OCI-LY3 (cell line): Measurements from ENCODE around the gene NXF1.
"Not testable (repeated sequence)": the region's sequence is repeated elsewhere in the genome, so short reads cannot be mapped to it uniquely, and the experiment has no call there.

Experiments used
- H2AFZ ChIP-seq: fragments of 200-600, 300-600 bp; shearing (Covaris generic); 2 replicates; pipeline ENCODE4 v1.6.0; 2014; ENCODE audit warnings: antibody characterized with exemption, low read depth, low read length
- H3K27ac ChIP-seq: fragments of 200-600, 300-600 bp; sonication (generic); 2 replicates; pipeline ENCODE4 v1.5.1; 2014; ENCODE audit warnings: mild to moderate bottlenecking, low read length, moderate library complexity, mixed read lengths
- H3K27me3 ChIP-seq: fragments of 200-600, 300-600 bp; sonication (generic); 2 replicates; pipeline ENCODE4 v1.6.1; 2014; ENCODE audit warnings: low read depth, low read length, mixed read lengths
- H3K36me3 ChIP-seq: fragments of 200-600, 300-600 bp; sonication (generic); replicated peaks from 2 replicates; pipeline ENCODE3; 2014; ENCODE audit warnings: low read depth, low read length, mixed read lengths
- H3K4me1 ChIP-seq: fragments of 300-600, 200-600 bp; sonication (generic); 2 replicates; pipeline ENCODE4 v1.6.1; 2014; ENCODE audit warnings: low read length, mixed read lengths
- H3K4me2 ChIP-seq: fragments of 200-600, 300-600 bp; sonication (generic); 2 replicates; pipeline ENCODE4 v1.6.1; 2014; ENCODE audit warnings: low read length, mixed read lengths
- H3K4me3 ChIP-seq: fragments of 300-600, 200-600 bp; sonication (generic); 2 replicates; pipeline ENCODE4 v1.5.1; 2014; ENCODE audit warnings: antibody characterized with exemption, mild to moderate bottlenecking, low read length, moderate library complexity
- H3K79me2 ChIP-seq: fragments of 300-600, 200-600 bp; shearing (Covaris generic); 2 replicates; pipeline ENCODE4 v1.6.1; 2014; ENCODE audit warnings: mild to moderate bottlenecking, low read length, mixed read lengths
- H3K9ac ChIP-seq: fragments of 300-600, 200-600 bp; shearing (Covaris generic); 2 replicates; pipeline ENCODE4 v1.6.0; 2014; ENCODE audit warnings: mild to moderate bottlenecking, low read length, moderate library complexity
- H3K9me3 ChIP-seq: fragments of 200-600, 300-600 bp; shearing (Covaris generic); 2 replicates; pipeline ENCODE4 v1.6.1; 2014; ENCODE audit warnings: low read length, mixed read lengths; ENCODE audit not compliant: insufficient read depth
- H4K20me1 ChIP-seq: fragments of 200-600, 300-600 bp; sonication (generic); 2 replicates; pipeline ENCODE4 v1.6.1; 2016; ENCODE audit warnings: low read length, mixed read lengths; ENCODE audit not compliant: insufficient read depth
- EZH2phosphoT487 ChIP-seq: fragments of 200-600 bp; shearing (Covaris generic); IDR thresholded peaks from 2 replicates; pipeline ENCODE4 v1.6.1; 2018; ENCODE audit warnings: antibody characterized with exemption, mixed run types, low read depth
- TF ChIP-seq, protein P1 (sequence below): fragments of 200-600, 300-600 bp; sonication (generic); IDR thresholded peaks from 2 replicates; pipeline ENCODE4 v1.5.1; 2014; ENCODE audit warnings: antibody characterized with exemption, low read length, low read depth

Gene NXF1

DNA sequence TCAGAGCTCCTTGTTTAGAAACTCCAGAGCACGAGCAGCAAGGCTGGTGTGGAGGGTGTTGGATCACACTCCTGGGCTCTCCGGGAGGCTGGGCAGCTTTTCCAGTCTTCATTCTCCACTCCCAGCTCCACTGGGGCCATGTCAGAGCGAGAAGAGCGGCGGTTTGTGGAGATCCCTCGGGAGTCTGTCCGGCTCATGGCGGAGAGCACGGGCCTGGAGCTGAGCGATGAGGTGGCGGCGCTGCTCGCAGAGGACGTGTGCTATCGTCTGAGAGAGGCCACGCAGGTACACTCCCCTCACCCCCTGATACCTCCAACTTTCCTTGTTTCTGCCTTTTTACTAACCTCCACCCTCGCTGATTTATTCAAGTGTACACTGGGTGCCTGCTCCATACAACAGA lies 29.6 kb downstream of the NXF1 start:
- Histone ChIP-seq H3K9me3 (no peaks in the 10 kb centered on the region), H4K20me1 (no peaks in the 10 kb centered on the region), H3K4me2 (no peak overlapping the region), H3K4me3 (no peak overlapping the region), H3K27me3 (no peaks in the 10 kb centered on the region), H3K4me1 (peaks cover 6% of the 10 kb centered on the region), H2AFZ (no peak overlapping the region), H3K9ac (no peak overlapping the region), H3K36me3 (peaks cover 12% of the 10 kb centered on the region), H3K79me2 (peaks cover 19% of the 10 kb centered on the region), H3K27ac (no peak overlapping the region)
- TF ChIP-seq, protein P1, sequence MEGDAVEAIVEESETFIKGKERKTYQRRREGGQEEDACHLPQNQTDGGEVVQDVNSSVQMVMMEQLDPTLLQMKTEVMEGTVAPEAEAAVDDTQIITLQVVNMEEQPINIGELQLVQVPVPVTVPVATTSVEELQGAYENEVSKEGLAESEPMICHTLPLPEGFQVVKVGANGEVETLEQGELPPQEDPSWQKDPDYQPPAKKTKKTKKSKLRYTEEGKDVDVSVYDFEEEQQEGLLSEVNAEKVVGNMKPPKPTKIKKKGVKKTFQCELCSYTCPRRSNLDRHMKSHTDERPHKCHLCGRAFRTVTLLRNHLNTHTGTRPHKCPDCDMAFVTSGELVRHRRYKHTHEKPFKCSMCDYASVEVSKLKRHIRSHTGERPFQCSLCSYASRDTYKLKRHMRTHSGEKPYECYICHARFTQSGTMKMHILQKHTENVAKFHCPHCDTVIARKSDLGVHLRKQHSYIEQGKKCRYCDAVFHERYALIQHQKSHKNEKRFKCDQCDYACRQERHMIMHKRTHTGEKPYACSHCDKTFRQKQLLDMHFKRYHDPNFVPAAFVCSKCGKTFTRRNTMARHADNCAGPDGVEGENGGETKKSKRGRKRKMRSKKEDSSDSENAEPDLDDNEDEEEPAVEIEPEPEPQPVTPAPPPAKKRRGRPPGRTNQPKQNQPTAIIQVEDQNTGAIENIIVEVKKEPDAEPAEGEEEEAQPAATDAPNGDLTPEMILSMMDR, result no peak
- TF ChIP-seq EZH2phosphoT487, result no peak

DNA sequence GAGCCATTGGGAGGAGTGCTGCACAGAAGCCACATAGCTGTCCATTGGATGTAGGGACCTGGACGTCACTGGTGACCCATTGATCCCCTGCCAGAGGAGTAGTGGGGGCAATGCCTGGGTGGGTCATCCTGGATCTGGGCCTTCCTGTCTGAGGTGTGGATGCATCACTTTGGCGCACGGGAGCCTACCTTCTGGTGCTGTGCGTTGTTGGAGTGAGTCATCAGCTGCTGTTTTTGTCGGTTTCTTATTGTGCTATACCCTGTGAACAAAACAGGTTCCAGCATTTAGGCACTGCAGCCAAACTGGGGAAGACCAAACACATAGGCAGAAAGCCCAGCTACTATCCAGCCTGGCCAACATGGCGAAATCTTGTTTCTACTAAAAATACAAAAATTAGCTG lies 30.8 kb downstream of the NXF1 start:
- H3K36me3 ChIP-seq, result peaks cover 12% of the 10 kb centered on the region
- H3K4me3 ChIP-seq, result no peak overlapping the region
- no peaks in the 10 kb centered on the region for H3K27me3 ChIP-seq
- H4K20me1 ChIP-seq, result no peaks in the 10 kb centered on the region
- no peak overlapping the region for H3K27ac ChIP-seq
- H3K79me2 ChIP-seq, result peaks cover 19% of the 10 kb centered on the region
- H3K4me2 ChIP-seq, result no peak overlapping the region
- TF ChIP-seq, protein P1, result no peak
- TF ChIP-seq EZH2phosphoT487, result no peak
- no peaks in the 10 kb centered on the region for H3K9me3 ChIP-seq
- H3K4me1 ChIP-seq, result peaks cover 15% of the 10 kb centered on the region
- no peak overlapping the region for H2AFZ ChIP-seq
- no peak overlapping the region for H3K9ac ChIP-seq

DNA sequence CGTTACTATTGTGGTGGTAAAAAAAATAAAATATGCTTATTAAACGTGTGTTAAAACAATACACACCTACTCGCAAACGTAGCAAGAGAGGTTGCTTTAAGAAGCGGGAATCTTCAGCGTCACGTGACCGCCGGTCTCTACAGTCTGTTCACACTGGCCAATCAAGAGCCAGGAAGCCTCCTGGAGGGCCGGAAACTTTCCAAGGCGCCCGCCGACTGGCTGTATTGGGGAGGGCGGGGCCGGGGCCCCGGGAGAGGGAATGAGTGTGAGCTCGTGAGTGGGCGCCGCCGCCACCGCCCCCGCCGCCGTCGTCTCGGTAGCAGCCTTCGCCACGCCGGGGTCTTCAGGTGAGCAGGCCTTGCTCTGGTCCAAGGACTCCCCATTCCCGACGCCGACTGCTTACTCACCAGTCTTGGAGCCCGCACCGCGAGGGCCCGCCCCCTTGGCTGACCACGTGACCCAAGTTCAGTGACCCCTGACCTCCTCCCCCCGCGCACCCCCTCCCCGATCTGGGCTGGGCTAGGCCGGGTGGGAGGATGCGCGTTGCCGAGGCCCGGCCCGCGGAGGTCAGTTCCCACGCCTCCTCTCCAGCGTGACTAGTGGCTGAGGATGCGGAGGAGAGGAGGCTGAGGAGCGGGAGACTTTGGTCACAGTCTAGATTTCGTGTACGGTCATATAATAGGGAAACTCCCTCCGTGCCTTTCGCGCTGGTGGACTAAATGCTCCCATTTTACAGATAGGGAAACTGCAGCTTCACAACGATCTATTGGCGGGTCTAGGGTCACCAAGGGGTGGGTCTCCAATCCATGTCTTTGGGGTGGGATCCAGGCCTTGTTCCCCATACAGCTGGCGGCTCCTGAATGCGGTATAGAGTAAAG lies 33.9 kb downstream of the NXF1 start, which contains the start of gene TAF6L:
TAF6L (plus strand) TSS at position 253 of the 878 bp plus-strand sequence. CDS start 4,388 bp downstream, outside the sequence.
- H3K4me1 ChIP-seq, result peaks cover 15% of the 10 kb centered on the region
- peak within 1 kb of the TSS; percentile 85 for H3K9ac ChIP-seq
- peak within 1 kb of the TSS; percentile 91 for H3K4me3 ChIP-seq
- peak within 1 kb of the TSS; percentile 56 for H2AFZ ChIP-seq
- H3K27me3 ChIP-seq, result no peaks in the 10 kb centered on the region
- H3K27ac ChIP-seq, result peak within 1 kb of the TSS; percentile 71
- no peaks in the 10 kb centered on the region for H3K9me3 ChIP-seq
- peaks cover 19% of the 10 kb centered on the region for H3K79me2 ChIP-seq
- peaks cover 13% of the 10 kb centered on the region for H3K36me3 ChIP-seq
- no peak for TF ChIP-seq EZH2phosphoT487
- TF ChIP-seq, protein P1, result no peak
- peak within 1 kb of the TSS; percentile 99 for H3K4me2 ChIP-seq
- no peaks in the 10 kb centered on the region for H4K20me1 ChIP-seq

DNA sequence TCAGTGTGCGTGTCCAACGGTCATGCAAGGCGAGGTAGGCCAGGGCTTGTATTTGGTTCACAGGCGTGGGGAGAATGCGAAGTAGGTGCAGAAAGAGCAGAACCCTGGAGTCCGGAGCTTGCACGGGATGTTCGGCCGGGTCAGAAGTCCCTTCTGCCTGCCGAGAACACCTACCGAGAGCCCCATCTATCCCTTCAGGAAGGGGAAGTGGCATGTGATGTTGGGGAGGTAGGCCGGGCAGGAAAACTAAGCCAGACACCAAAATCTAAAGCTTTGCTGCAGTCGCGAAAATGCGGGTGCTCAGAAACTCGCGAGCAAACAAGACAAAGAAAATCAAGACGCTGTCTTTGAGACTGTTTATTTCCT lies 34.5 kb downstream of the NXF1 start:
- H3K36me3 ChIP-seq, result peaks cover 13% of the 10 kb centered on the region
- peak overlapping the region; percentile 85 for H3K9ac ChIP-seq
- H3K79me2 ChIP-seq, result peaks cover 19% of the 10 kb centered on the region
- peak overlapping the region; percentile 91 for H3K4me3 ChIP-seq
- H4K20me1 ChIP-seq, result no peaks in the 10 kb centered on the region
- H3K27me3 ChIP-seq, result no peaks in the 10 kb centered on the region
- H3K4me2 ChIP-seq, result peak overlapping the region; percentile 99
- H3K27ac ChIP-seq, result peak overlapping the region; percentile 71
- TF ChIP-seq EZH2phosphoT487, result no peak
- TF ChIP-seq, protein P1, result no peak
- H2AFZ ChIP-seq, result peak overlapping the region; percentile 56
- H3K4me1 ChIP-seq, result peaks cover 15% of the 10 kb centered on the region
- no peaks in the 10 kb centered on the region for H3K9me3 ChIP-seq

DNA sequence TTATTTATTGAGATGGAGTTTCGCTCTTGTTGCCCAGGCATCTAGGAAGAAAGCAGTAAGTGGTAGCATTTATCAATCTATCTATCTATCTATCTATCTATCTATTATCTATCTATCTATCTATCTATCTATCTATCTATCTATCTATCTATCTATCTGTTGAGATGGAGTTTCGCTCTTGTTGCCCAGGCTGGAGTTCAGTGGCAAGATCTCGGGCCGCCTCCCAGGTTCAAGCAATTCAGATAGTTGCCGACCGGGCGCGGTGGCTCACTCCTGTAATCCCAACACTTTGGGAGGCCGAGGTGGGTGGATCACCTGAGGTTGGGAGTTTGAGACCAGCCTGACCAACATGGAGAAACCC lies 44.4 kb downstream of the NXF1 start:
- not testable (repeated sequence) for H3K27me3 ChIP-seq, H4K20me1 ChIP-seq, H3K27ac ChIP-seq, H2AFZ ChIP-seq, H3K4me1 ChIP-seq, H3K9me3 ChIP-seq
- Histone ChIP-seq H3K4me2 (peak overlapping the region; percentile 56), H3K36me3 (peaks cover 11% of the 10 kb centered on the region), H3K4me3 (peak overlapping the region; percentile 90), H3K9ac (peak overlapping the region; percentile 46), H3K79me2 (peaks cover 15% of the 10 kb centered on the region)
